Activated gamma-delta T cell treated with anti-CD3 and anti-CD28 coated beads, Interleukin-2, amount 50 U/mL, for 16 hours (primary cell): ENCODE results near the gene PRDM5.
"Not testable (repeated sequence)": the region's sequence is repeated elsewhere in the genome, so short reads cannot be mapped to it uniquely, and the experiment has no call there.

Experiments used
- DNase-seq: peaks from one replicate; pipeline ENCODE4 v3.0.0-alpha.2; 2020; ENCODE audit warnings: low read depth

PRDM5 gene

GRCh38 chr4:120753854-120754253 is 168.7 kb downstream of the PRDM5 start:
- DNase-seq: no peak

- no peak for DNase-seq
These were observed 172.4 kb downstream of the PRDM5 start for GRCh38 chr4:120750152-120750525.

- no peak for DNase-seq
These were observed 172.9 kb downstream of the PRDM5 start for GRCh38 chr4:120749445-120750151.

GRCh38 chr4:120741636-120742035 is 180.9 kb downstream of the PRDM5 start:
- not testable (repeated sequence) for DNase-seq

GRCh38 chr4:120736312-120736711 is 186.2 kb downstream of the PRDM5 start:
- DNase-seq: no peak

GRCh38 chr4:120733968-120734367 is 188.6 kb downstream of the PRDM5 start:
- DNase-seq: no peak

GRCh38 chr4:120733054-120733453 is 189.5 kb downstream of the PRDM5 start:
- no peak for DNase-seq

- DNase-seq: no peak
These were observed 191.0 kb downstream of the PRDM5 start for GRCh38 chr4:120731561-120731960.

GRCh38 chr4:120730777-120731320 is 191.7 kb downstream of the PRDM5 start:
- no peak for DNase-seq

- no peak for DNase-seq
These were observed 193.4 kb downstream of the PRDM5 start for GRCh38 chr4:120728892-120729675.

- no peak for DNase-seq
These were observed 196.6 kb downstream of the PRDM5 start for GRCh38 chr4:120725639-120726580.

GRCh38 chr4:120724656-120725055 is 197.9 kb downstream of the PRDM5 start:
- DNase-seq: no peak

- DNase-seq: no peak
These were observed 198.5 kb downstream of the PRDM5 start for GRCh38 chr4:120723986-120724385.

- DNase-seq: no peak
These were observed 199.4 kb downstream of the PRDM5 start for GRCh38 chr4:120723105-120723504.

- no peak for DNase-seq
These were observed 199.9 kb downstream of the PRDM5 start for GRCh38 chr4:120722655-120723054.

- no peak for DNase-seq
These were observed 202.1 kb downstream of the PRDM5 start for GRCh38 chr4:120720354-120720934.

GRCh38 chr4:120718979-120719566 is 203.5 kb downstream of the PRDM5 start:
- DNase-seq: no peak

- no peak for DNase-seq
These were observed 206.2 kb downstream of the PRDM5 start for GRCh38 chr4:120716346-120716745.

GRCh38 chr4:120714417-120715010 is 208.0 kb downstream of the PRDM5 start:
- DNase-seq: no peak

GRCh38 chr4:120709991-120710390 is 212.5 kb downstream of the PRDM5 start:
- no peak for DNase-seq

GRCh38 chr4:120704538-120704937 is 218.0 kb downstream of the PRDM5 start:
- DNase-seq: no peak
